HepG2 (cell line): Measurements from ENCODE around the gene SLC13A3. TPM values are rescaled to one million over a fixed set of nuclear protein-coding genes. Genes with fewer than 3 reads are reported as not detected.

Experiments
- ATAC-seq: fragments of 200-7000 bp; cut with Tn5 transposase; 3 replicates; pipeline ENCODE4 v1.9.1; 2020; ENCODE audit warnings: mild to moderate bottlenecking, moderate library complexity
- BruUV-seq: library from RNA; stranded (reverse); fragments of 400-500 nt; replicated peaks from 2 replicates; lab custom pipeline; 2021; lab: Mats Ljungman, UMichigan
- CTCF ChIA-PET: fragments of 300-600 bp; formaldehyde crosslinking; extraction: SDS; loops from one replicate; lab custom pipeline; 2021; ENCODE audit warnings: low total read pairs, inconsistent platforms, low intra/inter-chr PET ratio; lab: Yijun Ruan, JAX
- POLR2A ChIA-PET: fragments of 350-600 bp; sonication (Branson Sonifier 250); formaldehyde crosslinking; loops from one replicate; lab custom pipeline; 2020; ENCODE audit warnings: antibody characterized with exemption, inconsistent platforms; lab: Yijun Ruan, JAX
- DNase-seq: peaks from one replicate; pipeline ENCODE4 v3.0.0-alpha.2; 2015; ENCODE audit warnings: low spot score
- FAIRE-seq: peaks from 3 replicates; lab custom pipeline; 2011; peaks lifted over from hg19 to GRCh38; lab: Jason Lieb, UNC
- H2AFZ ChIP-seq: one replicate; pipeline ENCODE4 v1.6.1; 2011; ENCODE audit warnings: low read length, inconsistent platforms
- H3K27ac ChIP-seq: fragments of 300-600 bp; 3 replicates; pipeline ENCODE4 v1.8.0; 2011; ENCODE audit warnings: mixed run types, mild to moderate bottlenecking, mixed read lengths, low read length, inconsistent platforms; ENCODE audit not compliant: insufficient read depth; ENCODE audit errors: extremely low read length
- H3K27me3 ChIP-seq, 2 experiments: fragments of 200-600 bp in 1 of 2; 2 replicates in 1 of 2; 3 replicates in 1 of 2; pipeline versions ENCODE4 v1.6.0 to v1.8.0; 2011; ENCODE audit warnings: low read length in 2 of 2, mild to moderate bottlenecking in 2 of 2, moderate library complexity in 2 of 2, inconsistent platforms in 1 of 2; ENCODE audit not compliant: insufficient read depth in 2 of 2, control insufficient read depth in 1 of 2
- H3K36me3 ChIP-seq, 2 experiments: fragments of 200-600 bp in 1 of 2; replicated peaks in 1 of 2; 2 replicates in 1 of 2; 3 replicates in 1 of 2; pipeline versions ENCODE4 v1.5.1 to v1.8.0; 2011; ENCODE audit warnings: low read length in 2 of 2, inconsistent platforms in 1 of 2; ENCODE audit not compliant: insufficient read depth in 2 of 2, control insufficient read depth in 1 of 2
- H3K4me1 ChIP-seq: 2 replicates; pipeline ENCODE4 v1.5.1; 2012; ENCODE audit warnings: low read length, inconsistent platforms; ENCODE audit not compliant: insufficient read depth
- H3K4me2 ChIP-seq: 2 replicates; pipeline ENCODE4 v1.6.0; 2011; ENCODE audit warnings: low read depth, low read length, inconsistent platforms
- H3K4me3 ChIP-seq, 3 experiments: fragments of 200-600 bp in 1 of 3; sonication (generic), shearing (Covaris generic) in 1 of 3; replicated peaks in 1 of 3; 2 replicates each; pipeline ENCODE4 v1.5.1; 2011 to 2016; ENCODE audit warnings: low read length in 3 of 3, inconsistent platforms in 2 of 3, low read depth in 2 of 3, mild to moderate bottlenecking in 2 of 3, control low read depth in 1 of 3, mixed read lengths in 1 of 3; ENCODE audit not compliant: insufficient read depth in 1 of 3
- H3K79me2 ChIP-seq: one replicate; pipeline ENCODE4 v1.6.1; 2011; ENCODE audit warnings: low read length, inconsistent platforms; ENCODE audit not compliant: insufficient read depth
- H3K9ac ChIP-seq: 2 replicates; pipeline ENCODE4 v1.6.0; 2011; ENCODE audit warnings: mild to moderate bottlenecking, low read depth, low read length, inconsistent platforms; ENCODE audit not compliant: insufficient read depth
- H3K9me3 ChIP-seq: 2 replicates; pipeline ENCODE4 v1.5.1; 2012; ENCODE audit warnings: mild to moderate bottlenecking, low read length
- H4K20me1 ChIP-seq: 2 replicates; pipeline ENCODE4 v1.6.0; 2011; ENCODE audit warnings: inconsistent platforms, mild to moderate bottlenecking, low read length, moderate library complexity; ENCODE audit not compliant: insufficient read depth
- BRF2 ChIP-seq: sonication (generic); formaldehyde crosslinking; IDR thresholded peaks from 2 replicates; pipeline ENCODE4 v1.8.1; 2022; ENCODE audit warnings: mild to moderate bottlenecking, missing genetic modification reagents
- DR1 ChIP-seq: sonication (generic); formaldehyde crosslinking; IDR thresholded peaks from 2 replicates; pipeline ENCODE4 v1.8.0; 2021; ENCODE audit warnings: mild to moderate bottlenecking, missing genetic modification reagents, inconsistent platforms
- FOXC1 ChIP-seq: sonication (generic); formaldehyde crosslinking; IDR thresholded peaks from 2 replicates; pipeline ENCODE4 v1.8.0; 2022; ENCODE audit warnings: mild to moderate bottlenecking, missing genetic modification reagents, borderline replicate concordance
- HNF4G ChIP-seq, 2 experiments: sonication (generic) in 1 of 2; formaldehyde crosslinking in 1 of 2; IDR thresholded peaks; 2 replicates each; pipeline versions ENCODE4 v1.4.0 to v1.6.1; 2011 to 2020; ENCODE audit warnings: borderline replicate concordance in 2 of 2, low read depth in 2 of 2, mild to moderate bottlenecking in 2 of 2, low read length in 1 of 2, missing genetic modification reagents in 1 of 2, moderate library complexity in 1 of 2
- KDM1A ChIP-seq: IDR thresholded peaks from 2 replicates; pipeline ENCODE4 v1.6.1; 2016; ENCODE audit warnings: missing compliant biosample characterization
- REXO4 ChIP-seq: sonication (generic); formaldehyde crosslinking; IDR thresholded peaks from 2 replicates; pipeline ENCODE4 v1.8.0; 2022; ENCODE audit warnings: missing genetic modification reagents, mild to moderate bottlenecking, borderline replicate concordance
- TBX2 ChIP-seq: sonication (generic); formaldehyde crosslinking; IDR thresholded peaks from 2 replicates; pipeline ENCODE4 v1.5.0; 2020; ENCODE audit warnings: missing genetic modification reagents, mild to moderate bottlenecking, borderline replicate concordance
- TGIF2 ChIP-seq: IDR thresholded peaks from 2 replicates; pipeline ENCODE4 v1.6.1; 2016; ENCODE audit warnings: control low read depth, missing compliant biosample characterization
- ZFP62 ChIP-seq: sonication (generic); formaldehyde crosslinking; IDR thresholded peaks from 2 replicates; pipeline ENCODE4 v1.4.0; 2020; ENCODE audit warnings: missing genetic modification reagents
- ZMYM2 ChIP-seq: sonication (generic); formaldehyde crosslinking; IDR thresholded peaks from 2 replicates; pipeline ENCODE4 v1.8.0; 2022; ENCODE audit warnings: mild to moderate bottlenecking, missing genetic modification reagents
- ZNF280D ChIP-seq: sonication (generic); formaldehyde crosslinking; IDR thresholded peaks from 2 replicates; pipeline ENCODE4 v1.5.1; 2020; ENCODE audit warnings: mild to moderate bottlenecking, missing genetic modification reagents
- ZNF572 ChIP-seq: sonication (generic); formaldehyde crosslinking; IDR thresholded peaks from 2 replicates; pipeline ENCODE4 v1.5.1; 2020; ENCODE audit warnings: mild to moderate bottlenecking, missing genetic modification reagents
- ZNF646 ChIP-seq: sonication (generic); formaldehyde crosslinking; IDR thresholded peaks from 2 replicates; pipeline ENCODE4 v1.9.0; 2021; ENCODE audit warnings: mild to moderate bottlenecking, missing genetic modification reagents
- WGBS: methylation state at CpG from one replicate; pipeline ENCODE4 v1.1.6; 2017; ENCODE audit warnings: low lambda C conversion rate; 5-methylcytosine and 5-hydroxymethylcytosine counted together
- in situ Hi-C: cut with HindIII; loops from 2 replicates; pipeline ENCODE4 v1.10.0; 2017; ENCODE audit warnings: low pct_unique_long_range_greater_than_20kb; ENCODE audit not compliant: extremely low pct_ligation_motif_present
- intact Hi-C: fragments of 100-400 bp; cut with micrococcal nuclease; formaldehyde crosslinking; loops from one replicate; pipeline ENCODE4 v1.10.0; 2022; ENCODE audit not compliant: unreplicated experiment
- polyA plus RNA-seq, 8 experiments: library from polyadenylated mRNA; depleted of rRNA in 3 of 8; stranded (reverse) in 7 of 8; unstranded in 1 of 8; fragments of >200 nt; fragmentation: Illumina TruSeq in 4 of 8; extraction: Trizol in 4 of 8; gene quantifications; 2 replicates each; pipeline versions ENCODE4 v1.2.1 to v1.2.3, GENCODE V29; 2011 to 2016; ENCODE audit warnings: low read depth in 4 of 8, missing spikeins in 1 of 8, mixed read lengths in 1 of 8; ENCODE audit not compliant: insufficient read depth in 1 of 8
- total RNA-seq, 5 experiments: library from RNA; depleted of rRNA; stranded (reverse); fragments of >200 nt; fragmentation: Illumina TruSeq; extraction: Trizol; gene quantifications; 2 replicates each; pipeline ENCODE4 v1.2.3, GENCODE V29; 2016; ENCODE audit warnings: low read depth in 1 of 5

Gene SLC13A3
- total and polyA plus RNA-seq, 2 of the 13 experiments (the other 11 are each of a cell fraction or from before 2014, with no cell fraction given): 66.5 to 76.0 TPM

- CTCF ChIA-PET: interaction anchor here (1.4 to 3.9 kb wide), 2 partner anchors 30 to 88 kb away, joined by 3 to 20 read pairs; no protein-coding TSS in a partner anchor
- Histone ChIP-seq H3K4me2 (peak overlapping the region; percentile 84), H3K27me3 (no peaks in the 10 kb centered on the region), H4K20me1 (no peaks in the 10 kb centered on the region), H3K4me3 (peak overlapping the region; percentile 64 to 83 (median 66)), H3K4me1 (peaks cover 75% of the 10 kb centered on the region), H3K9ac (peak overlapping the region; percentile 81), H3K27ac (peak overlapping the region; percentile 72), H2AFZ (peak overlapping the region; percentile 13), H3K79me2 (peaks cover 26% of the 10 kb centered on the region), H3K36me3 (peaks cover 0 to 1% of the 10 kb centered on the region in 2 experiments; a peak in 2 of 5 replicates), H3K9me3 (no peaks in the 10 kb centered on the region)
- FAIRE-seq (no peak), ATAC-seq (peak; percentile 18), DNase-seq (no peak)
- in situ Hi-C loops (no loop called here), intact Hi-C loops (loop anchor here (1.0 to 2.0 kb wide), 5 partner anchors 12 to 91 kb away; no protein-coding TSS in a partner anchor)
- POLR2A ChIA-PET: interaction anchor here (0.7 to 7.6 kb wide), 16 partner anchors 12 to 708 kb away, joined by 3 to 72 read pairs (median 8); no protein-coding TSS in a partner anchor
- WGBS: 54% methylated on average over 10 of the region's 10 CpGs
- no TSS peak for BruUV-seq
- TF ChIP-seq DR1 (CRISPR knock-in tag) (no peak), HNF4G (IDR thresholded peaks at IDR 0.05; ENCODE audit: borderline replicate concordance, low read depth, low read length) (no peak), HNF4G (CRISPR knock-in tag; IDR thresholded peaks at IDR 0.05; ENCODE audit: borderline replicate concordance, low read depth) (no peak), ZFP62 (CRISPR knock-in tag) (no peak), TBX2 (CRISPR knock-in tag) (no peak), BRF2 (CRISPR knock-in tag) (no peak), REXO4 (no peak), FOXC1 (no peak), ZMYM2 (CRISPR knock-in tag) (peak; percentile 34), ZNF646 (CRISPR knock-in tag) (no peak), TGIF2 (CRISPR knock-in tag) (peak; percentile 74; the same call in 1 of the 2 replicates), KDM1A (CRISPR knock-in tag) (peak; percentile 95), ZNF280D (peak; percentile 12), ZNF572 (CRISPR knock-in tag) (peak; percentile 97)
Measured at GRCh38 chr20:46650575-46651090, 626 bp downstream of the SLC13A3 start.
